IPS DF 4.7 (cell line): ENCODE measurements around the gene ALDH4A1.

Experiments
- DNase-seq: peaks from one replicate; pipeline ENCODE4 v3.0.0-alpha.2; 2013; ENCODE audit warnings: low spot score; ENCODE audit errors: extremely low read depth

The ALDH4A1 gene

DNA sequence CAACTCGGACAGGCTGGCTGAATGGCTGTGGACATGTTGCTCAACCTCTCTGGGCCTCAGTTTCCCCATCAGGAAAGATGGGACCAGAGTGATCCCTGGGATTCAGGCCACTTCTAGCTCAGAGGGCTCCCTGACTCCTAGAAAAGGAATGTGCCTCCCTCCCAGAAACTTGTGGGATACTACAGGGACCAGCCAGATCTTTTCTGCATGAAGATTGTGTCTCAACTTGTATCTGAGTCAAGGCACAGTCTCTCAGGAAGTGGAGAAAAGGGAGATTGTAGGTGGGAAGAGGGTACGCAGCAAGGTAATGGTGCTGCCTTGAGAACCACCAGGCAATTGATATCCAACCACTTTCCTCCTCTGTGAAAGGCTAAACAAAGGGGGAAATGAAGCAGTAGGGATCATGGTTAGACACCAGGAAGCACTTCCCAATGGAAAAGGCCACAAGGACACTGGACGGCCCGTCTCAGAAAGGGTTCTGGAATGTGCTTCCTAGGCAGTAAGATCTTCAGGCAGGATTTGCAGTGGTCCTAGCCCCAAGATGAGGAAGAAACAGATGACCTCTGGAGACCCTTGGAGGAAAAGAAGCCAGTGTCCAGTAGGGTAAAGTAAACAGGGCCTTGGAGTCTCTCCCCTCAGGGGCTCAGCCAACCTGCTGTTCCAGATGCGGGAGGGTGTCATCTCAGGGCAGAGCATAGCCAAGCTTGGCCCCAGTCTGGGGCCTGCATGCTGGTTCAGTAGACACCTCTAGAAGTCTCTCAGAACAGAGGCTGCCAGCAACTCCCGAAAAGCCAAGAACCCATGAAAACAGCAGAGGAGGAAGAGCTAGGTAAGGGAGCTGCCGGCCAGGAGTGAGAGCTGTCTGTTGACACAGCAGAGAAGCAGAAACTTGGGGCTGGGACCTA is 37.3 kb upstream of the ALDH4A1 start:
- DNase-seq, result no peak

- no peak for DNase-seq
Observed at GRCh38 chr1:18938707-18939070, 36.3 kb upstream of the ALDH4A1 start.

GRCh38 chr1:18938008-18938706 is 35.8 kb upstream of the ALDH4A1 start:
- no peak for DNase-seq

DNA sequence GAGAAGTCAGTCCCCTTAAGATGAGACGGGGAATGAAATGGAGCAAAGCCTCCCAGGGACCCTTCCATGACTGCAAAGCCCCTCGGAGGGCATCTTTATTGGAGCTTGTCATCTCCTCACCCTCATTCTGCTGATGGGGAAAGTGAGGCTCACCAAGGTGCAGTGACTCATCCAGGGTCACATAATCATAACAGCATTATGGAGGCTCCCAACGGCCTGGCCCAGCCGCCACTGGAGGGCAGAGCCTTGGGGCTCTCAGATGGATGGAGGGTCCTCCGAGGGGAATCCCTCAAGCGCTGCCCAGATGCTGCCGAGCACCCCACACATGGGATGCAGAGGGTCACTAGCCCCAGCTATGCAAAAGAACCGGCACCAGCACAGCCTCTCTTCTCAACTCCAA is 35.2 kb upstream of the ALDH4A1 start:
- DNase-seq, result no peak

DNA sequence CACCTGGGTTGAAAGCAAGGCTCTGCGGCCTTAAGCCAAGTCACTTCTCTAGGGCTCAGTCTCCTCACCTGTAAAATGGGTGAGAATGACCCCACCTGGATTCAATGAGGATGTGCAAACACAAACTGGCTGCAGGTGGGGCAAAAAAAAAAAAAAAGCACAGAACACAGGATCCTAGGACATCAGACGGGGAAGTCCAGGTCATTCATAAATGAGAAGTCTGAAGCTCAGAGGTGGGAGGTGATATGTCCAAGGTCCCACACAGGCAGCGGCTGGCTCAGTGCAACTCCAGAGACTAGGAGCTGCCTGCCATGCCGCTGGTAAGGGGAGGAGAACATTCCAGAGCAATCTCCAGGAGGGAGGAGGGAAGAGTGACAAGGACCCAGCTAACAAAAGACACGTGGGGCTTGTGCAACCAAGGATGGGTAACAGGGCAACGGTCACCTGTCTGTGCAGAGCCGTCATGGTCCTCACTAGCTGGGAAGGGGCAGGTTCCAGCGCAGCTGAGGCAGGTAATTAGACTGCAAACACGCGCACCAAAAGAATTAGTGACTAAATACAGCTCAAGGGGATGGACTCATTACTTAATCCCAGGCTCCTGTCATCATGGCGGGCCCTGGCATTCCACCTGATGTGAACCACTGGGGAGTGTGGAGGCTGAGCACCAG is 34.6 kb upstream of the ALDH4A1 start:
- no peak for DNase-seq

- no peak for DNase-seq
Observed at GRCh38 chr1:18936471-18936813, 34.1 kb upstream of the ALDH4A1 start.

DNA sequence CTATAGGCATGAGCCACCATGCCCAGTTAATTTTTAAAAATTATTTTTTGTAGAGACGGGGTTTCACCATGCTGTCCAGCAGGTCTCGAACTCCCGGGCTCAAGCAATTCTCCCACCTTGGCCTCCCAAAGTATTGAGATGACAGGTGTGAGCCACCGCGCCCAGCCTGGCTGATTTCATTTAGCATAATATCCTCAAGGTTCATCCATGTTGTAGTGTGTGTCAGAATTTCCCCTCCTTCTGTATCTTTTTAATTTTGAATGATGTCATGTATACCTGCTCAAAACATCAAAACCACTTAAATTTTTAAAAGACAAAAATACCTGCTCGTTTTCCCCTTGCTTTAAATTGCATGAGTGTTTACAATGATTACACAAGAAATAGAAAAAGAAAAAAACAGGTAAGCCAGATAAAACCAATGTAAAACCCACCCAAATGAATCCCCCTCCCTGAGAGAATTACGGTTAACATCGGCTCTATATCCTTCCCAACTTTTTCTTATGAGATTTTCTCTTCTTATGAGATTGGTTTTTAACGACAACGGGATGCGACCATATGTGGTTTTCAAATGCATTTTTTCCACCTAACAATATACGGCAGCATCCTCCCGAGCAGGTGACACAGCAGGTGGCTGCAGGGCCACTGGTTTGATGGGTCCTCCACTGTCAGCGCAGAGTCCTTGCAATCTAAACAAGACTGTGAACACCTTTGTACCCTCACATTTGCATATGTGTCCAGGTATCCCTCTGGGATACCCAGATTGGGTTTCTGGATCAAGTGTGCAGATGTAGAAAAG is 32.0 kb upstream of the ALDH4A1 start:
- DNase-seq, result no peak

- no peak for DNase-seq
Observed at GRCh38 chr1:18932879-18933278, 30.5 kb upstream of the ALDH4A1 start.

- DNase-seq, result no peak
Observed at GRCh38 chr1:18932387-18932786, 30.0 kb upstream of the ALDH4A1 start.

DNA sequence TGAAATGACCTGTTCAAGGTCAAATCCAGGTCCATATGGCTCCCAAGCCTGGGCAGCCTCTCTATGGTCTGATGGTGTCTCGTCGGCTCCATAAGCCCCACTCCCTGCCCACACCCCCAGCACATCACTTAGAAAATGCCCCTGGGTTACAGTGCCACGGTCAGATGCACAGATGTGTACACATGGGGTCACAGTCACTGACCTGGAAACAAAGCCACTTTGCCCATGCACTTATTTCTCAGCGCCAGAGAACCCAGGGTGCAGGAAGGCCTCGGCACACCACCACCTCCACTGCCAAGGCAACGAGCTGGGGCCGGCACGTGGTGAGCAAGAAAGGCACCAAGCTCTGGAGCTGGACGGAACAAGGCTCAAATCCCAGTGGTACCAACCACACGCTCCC is 29.4 kb upstream of the ALDH4A1 start:
- no peak for DNase-seq

- DNase-seq, result no peak
Observed at GRCh38 chr1:18929686-18930085, 27.3 kb upstream of the ALDH4A1 start.

DNA sequence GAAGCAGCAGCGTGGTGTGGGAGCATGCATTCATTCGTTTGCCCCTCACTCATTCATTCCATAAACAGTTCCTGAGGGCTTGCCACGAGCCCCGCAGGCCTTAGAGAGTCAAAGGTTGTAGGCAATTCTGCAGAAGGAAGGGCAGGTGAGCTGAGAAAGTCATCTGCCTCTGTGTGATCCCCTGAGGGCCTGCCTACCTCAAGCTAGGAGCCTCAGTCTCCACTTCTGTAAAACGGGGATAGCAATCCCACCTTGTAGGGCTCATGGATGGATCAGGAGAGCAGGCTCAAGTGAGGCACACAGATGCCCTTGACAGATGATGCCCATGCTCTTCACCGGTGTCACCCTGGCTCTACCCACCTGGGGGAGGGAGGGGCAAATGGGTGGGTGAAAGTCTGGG is 26.6 kb upstream of the ALDH4A1 start:
- no peak for DNase-seq

DNA sequence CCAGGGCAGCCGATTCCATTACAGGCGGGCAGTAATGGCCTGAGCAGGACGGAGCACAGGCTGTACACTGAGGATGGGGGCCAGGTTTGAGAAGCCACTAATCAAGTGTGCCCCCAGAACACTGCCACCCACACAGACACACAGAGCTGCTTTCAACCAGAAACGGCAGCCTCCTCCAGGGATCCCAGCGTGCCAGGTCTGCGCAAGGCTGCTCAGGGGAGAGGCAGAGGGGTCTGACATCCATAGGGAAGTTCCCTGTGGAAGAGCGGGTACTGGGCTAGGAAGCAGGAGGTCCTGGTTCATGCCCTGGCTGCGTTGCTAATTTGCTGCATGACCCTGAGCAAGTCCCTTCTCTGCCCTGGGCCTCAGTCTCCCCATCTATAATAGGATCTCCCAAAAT is 26.1 kb upstream of the ALDH4A1 start:
- no peak for DNase-seq

DNA sequence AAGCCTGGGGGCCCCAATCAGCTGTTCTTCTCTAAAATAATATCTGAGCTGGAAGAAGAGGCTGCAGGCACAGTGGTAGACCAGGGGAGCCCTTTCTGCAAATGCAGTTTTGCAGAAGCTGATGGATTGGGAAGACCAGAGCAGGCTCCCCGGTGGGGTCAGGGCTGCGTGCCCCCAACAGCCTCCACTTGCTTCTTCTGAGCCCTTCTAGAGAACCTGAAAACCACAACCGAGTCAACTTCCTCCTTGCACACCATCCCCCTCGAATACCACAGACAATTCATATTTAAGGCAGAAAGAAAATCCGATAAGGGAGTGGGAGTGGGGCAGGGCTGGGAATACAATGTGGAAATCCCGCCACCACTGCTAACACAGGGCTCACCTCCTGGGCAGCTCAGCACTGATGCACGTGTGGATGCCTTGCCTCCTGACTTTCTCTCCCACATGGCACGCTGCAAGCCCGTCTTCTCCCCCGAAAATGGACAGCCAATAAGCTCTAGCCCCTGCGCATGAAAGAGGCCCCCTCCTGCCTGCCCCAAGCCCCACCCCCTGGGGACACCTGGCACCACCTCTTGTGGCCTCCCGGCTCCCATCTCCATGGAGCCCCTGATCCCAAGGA is 25.4 kb upstream of the ALDH4A1 start:
- DNase-seq, result no peak

- no peak for DNase-seq
Observed at GRCh38 chr1:18927082-18927653, 24.8 kb upstream of the ALDH4A1 start.

- DNase-seq, result no peak
Observed at GRCh38 chr1:18926315-18927081, 24.1 kb upstream of the ALDH4A1 start.

- DNase-seq, result no peak
Observed at GRCh38 chr1:18925279-18925678, 22.9 kb upstream of the ALDH4A1 start.

DNA sequence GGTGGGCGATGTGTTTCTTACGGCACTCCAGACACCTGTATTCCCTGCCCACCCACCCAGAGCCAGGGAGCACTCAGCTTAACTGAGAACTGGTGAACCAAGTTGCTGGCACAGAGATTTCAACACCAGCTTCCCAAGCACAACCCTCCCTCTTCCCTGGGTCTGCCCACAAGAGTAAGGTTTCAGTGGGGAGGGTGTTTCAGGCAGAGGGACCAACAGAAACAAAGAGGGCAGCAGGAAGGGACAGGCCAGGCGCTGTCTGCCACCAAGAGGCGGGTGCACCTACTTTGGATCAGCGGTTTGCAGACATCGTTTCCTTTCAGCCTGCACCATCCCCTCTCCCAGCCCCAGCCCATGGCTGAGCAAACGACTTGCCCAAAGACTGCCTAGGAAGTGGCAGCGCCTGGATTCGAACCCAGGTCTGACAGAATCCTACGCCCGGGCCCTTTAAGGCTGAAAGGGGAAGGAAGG is 21.9 kb upstream of the ALDH4A1 start:
- DNase-seq, result no peak

GRCh38 chr1:18923756-18924211 is 21.4 kb upstream of the ALDH4A1 start:
- DNase-seq, result no peak
